GM18511 (cell line): ENCODE data around the gene PTCD1.
"Not testable (repeated sequence)": the region's sequence is repeated elsewhere in the genome, so short reads cannot be mapped to it uniquely, and the experiment has no call there.

Source experiments
- ATAC-seq: cut with Tn5 transposase; IDR thresholded peaks from one replicate; pipeline ENCODE4 v1.9.1; 2021; ENCODE audit warnings: mild to moderate bottlenecking, moderate library complexity; ENCODE audit not compliant: unreplicated experiment

Gene PTCD1

DNA sequence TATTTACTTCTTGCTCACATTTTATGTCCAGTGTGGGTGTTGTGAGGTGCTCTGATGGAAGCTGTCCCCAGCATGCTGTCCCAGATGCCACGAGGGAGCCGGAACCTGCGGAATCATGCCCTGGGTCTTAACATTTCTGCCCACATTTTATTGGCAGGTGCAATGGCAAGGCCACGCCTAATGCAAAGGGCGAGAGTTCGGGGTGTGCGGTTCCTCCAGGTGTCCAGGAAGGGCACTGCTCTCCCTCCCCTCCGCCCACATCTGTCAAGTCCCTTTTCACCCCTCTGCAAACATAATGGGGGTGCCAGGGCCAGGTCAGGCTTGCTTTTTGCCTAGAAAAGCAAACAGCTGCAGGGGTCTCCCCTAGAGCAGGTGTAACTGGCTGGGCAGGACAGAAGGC is 46.6 kb downstream of the PTCD1 start:
- ATAC-seq = no peak

DNA sequence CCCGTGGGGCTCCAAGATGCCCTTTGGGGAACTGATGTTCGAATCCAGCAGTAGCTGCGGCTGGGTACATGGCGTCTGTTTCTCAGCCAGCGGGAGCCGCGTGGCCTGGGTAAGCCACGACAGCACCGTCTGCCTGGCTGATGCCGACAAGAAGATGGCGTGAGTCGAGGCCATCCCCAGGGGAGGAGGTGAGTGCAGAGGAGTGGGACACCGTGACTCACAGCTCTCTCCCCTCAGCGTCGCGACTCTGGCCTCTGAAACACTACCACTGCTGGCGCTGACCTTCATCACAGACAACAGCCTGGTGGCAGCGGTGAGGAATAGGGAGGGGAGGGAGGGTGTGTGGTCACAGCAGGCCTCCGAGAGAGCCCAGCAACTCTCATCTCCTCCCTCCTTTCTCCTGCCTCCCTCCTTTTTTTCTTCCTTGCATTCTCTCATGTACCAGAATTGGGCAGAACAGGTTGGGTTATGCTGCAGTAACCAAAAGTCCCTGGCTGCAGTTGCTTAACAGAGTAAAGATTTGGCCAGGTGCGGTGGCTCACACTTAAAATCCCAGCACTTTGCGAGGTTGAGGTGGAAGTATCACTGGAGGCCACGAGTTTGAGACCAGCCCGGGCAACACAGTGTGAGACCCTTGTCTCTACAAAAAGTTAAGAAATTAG is 47.5 kb downstream of the PTCD1 start:
- ATAC-seq = no peak

DNA sequence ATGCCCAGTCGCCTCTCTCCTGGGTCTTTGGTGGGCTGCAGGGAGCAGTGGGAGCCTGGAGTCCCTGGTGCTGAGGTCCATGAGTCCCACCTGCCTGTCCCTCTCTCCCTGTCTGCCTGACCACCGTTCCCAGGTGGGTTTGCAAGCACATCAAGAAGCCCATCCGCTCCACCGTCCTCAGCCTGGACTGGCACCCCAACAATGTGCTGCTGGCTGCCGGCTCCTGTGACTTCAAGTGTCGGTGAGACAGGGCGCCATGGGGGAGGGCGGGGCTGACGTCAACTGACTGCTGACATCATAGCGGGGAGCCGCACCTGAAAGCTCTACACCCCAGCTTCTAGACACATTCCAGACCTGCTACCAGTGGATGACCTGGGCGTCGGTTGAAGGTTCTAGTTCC is 48.8 kb downstream of the PTCD1 start:
- ATAC-seq = no peak

DNA sequence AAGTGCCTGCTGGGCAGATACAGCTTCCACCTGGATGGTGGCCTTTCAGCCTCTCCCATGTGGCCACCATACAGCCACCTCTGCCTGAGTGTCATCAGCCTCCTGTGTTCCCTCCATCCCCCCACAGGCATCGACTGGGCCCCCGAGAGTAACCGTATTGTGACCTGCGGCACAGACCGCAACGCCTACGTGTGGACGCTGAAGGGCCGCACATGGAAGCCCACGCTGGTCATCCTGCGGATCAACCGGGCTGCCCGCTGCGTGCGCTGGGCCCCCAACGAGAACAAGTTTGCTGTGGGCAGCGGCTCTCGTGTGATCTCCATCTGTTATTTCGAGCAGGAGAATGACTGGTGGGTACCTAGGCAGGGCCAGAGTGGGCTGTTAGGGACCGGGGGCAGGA is 50.7 kb downstream of the PTCD1 start:
- ATAC-seq = no peak

DNA sequence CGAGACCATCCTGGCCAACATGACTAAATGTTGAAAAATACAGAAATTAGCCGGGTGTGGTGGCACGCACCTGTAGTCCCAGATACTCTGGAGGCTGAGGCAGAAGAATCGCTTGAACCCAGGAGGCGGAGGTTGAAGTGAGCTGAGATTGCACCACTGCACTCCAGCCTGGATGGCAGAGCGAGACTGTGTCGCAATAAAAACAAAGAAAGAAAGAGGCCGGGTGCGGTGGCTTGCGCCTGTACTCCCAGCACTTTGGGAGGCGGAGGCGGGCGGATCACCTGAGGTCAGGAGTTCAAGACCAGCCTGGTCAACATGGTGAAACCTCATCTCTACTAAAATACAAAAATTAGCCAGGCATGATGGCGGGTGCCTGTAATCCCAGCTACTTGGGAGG is 51.4 kb downstream of the PTCD1 start:
- not testable (repeated sequence) for ATAC-seq

DNA sequence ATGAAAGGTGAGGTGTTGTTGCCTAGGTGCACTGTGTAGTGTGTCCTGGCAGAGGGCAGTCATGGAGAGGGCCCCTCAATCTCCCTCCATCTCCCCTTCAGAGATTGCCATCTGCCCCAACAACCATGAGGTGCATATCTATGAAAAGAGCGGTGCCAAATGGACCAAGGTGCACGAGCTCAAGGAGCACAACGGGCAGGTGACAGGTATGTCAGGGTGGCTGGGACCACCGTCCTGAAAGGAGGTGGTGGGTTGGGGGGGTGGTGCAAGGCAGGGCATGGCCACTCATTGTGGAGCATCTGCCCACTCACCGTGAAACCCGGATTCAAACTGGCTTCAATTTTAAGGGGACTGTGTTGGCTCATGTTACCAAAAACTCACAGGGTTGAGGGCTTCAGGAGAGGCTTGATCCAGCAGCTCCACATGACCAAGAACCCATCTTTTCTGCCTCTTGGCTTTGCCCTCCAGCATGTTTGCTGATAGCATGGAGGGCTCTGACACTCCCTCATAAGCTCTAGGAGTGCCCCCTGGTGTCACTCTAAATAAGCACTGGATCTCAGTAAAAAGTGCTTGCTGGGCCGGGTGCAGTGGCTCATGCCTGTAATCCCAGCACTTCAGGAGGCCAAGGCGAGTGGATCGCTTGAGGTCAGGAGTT is 51.9 kb downstream of the PTCD1 start:
- ATAC-seq = no peak

DNA sequence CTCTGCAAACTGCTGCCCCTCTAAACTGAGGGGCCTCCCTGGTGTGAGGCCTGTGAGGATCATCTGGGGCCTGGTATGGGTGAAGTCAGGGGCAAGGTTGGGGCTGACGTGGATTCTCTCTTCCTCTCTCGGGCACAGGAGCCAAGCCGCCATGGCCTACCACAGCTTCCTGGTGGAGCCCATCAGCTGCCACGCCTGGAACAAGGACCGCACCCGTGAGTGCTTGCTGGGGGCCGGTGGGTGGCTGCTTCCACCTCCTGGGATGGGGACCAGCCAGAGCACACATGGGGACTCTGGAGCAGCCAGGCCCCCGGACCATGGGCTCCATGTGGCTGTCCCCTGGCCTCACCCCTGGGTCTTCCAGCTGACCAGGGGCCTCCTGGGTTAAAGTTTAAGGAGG is 53.0 kb downstream of the PTCD1 start:
- ATAC-seq = no peak

DNA sequence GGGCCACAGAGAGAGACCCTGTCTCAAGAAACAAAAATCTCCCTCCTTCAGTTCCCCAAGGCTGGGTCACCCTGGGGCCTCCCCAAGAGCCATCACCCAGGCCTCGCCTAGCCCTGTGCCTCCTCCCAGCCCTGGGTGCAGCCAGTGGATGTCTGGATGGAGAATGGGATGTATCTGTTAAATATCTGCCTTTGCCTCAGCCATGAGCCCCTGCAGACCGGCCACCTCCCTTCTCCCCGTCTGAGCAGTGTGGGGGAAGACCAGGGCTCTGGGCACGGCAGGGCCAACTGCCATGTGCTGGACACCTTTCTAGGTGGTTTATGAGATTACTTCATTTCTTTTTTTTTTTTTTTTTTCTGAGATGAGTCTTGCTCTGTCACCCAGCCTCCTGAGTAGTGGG is 54.1 kb downstream of the PTCD1 start:
- ATAC-seq = no peak

DNA sequence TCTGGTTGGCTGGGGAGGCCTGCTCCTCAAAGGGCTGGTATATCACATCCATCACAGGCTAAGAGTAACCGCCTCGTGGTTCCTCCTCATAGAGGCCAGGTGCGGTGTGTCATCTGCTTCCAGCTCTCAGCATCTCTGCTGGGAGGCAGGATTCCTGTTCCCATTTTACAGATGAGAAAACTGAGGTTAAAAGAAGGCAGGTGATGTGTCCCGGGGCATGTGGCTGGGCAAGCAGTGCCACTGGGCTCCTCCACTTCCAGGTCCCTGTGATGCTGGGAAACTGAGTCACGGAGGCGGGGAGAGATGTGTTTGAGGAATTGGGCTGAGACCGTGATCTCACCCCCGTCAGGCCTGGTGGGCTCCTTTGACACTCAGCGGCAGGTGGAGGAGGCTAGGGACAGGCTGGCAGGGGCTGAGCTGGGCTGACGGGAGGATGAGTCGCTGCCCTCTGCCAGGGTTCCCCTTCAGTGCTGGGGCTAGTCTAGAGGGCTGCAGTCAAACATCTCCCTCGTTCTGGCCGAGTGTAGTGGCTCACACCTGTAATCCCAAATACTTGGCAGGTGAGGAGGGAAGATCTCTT is 54.7 kb downstream of the PTCD1 start:
- ATAC-seq = no peak

DNA sequence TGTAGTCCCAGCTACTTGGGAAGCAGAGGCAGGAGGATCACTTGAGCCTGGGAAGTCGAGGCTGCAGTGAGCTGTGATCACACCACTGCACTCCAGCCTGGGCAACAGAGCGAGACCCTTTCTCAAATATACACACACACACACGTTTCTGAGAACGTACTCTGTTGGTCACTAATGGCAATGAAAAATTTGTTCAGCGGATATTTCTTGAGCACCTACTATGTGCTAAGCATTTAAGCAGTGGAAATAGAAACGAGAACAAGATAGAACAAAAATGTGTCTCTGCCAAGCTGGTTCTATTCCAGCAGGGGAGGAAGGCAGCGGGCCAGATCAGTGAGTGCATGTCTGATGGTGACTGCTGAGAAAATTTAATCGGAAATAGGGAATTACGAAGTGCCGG is 55.4 kb downstream of the PTCD1 start:
- ATAC-seq = no peak

DNA sequence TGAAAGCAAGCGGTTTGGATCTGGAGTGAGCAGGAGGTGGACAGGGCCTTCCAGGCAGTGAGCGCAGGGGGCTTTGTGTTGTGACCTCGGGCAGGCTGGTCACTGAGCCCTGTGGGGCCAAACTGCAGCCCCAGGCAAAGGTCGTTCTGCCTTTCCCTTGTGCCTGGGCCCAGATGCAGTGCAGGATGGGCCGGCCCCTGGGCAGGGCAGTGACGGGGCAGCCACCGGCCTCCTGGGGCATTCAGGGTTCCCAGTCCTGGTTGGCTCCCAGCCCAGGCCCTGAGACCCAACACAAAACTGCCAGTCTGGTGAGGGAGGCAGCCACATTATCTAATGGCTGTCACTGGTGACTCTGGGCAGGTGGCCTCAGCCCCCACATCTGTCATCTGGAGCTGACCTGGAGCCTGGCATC is 56.9 kb downstream of the PTCD1 start:
- ATAC-seq = no peak

DNA sequence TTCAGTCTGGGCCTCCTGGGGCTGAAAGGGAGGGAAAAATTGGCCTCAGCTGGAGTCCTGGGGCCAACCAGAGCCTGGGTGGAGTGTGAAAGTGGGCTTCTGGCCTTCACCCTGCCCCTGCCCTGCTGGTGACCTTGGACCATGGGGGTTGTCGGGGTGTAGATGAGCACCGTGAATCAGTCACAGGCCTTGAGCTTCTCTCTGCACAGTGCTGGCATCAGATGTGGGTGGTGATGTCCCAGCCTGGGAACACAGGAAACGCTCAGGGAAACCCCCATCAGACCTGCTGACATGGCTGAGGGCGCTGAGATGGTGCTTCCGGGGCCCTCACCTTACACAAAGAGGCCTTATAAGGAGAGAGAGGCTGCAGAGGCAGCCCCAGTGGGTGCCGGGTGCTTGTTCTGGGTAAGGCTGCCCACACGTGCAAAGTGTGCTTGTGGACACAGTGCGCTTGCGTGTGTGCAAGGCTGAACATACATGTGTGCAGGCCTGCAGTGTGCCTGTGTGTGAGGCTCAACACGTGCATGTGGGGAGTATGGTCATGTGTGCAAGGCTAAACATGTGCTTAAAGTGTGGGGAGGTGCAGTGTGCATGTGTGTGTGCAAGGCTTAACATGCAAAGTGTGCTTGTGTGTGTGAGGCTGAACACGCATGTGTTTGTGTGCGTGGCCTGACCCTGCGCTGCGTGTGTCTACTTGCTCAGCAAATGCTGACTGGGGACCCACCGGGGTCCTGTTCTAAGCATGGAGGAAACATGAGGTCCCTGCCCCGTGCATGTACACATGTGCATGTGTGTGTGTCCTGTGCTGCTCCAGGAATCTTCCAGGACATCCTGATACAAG is 57.6 kb downstream of the PTCD1 start:
- ATAC-seq = peak; percentile 87

DNA sequence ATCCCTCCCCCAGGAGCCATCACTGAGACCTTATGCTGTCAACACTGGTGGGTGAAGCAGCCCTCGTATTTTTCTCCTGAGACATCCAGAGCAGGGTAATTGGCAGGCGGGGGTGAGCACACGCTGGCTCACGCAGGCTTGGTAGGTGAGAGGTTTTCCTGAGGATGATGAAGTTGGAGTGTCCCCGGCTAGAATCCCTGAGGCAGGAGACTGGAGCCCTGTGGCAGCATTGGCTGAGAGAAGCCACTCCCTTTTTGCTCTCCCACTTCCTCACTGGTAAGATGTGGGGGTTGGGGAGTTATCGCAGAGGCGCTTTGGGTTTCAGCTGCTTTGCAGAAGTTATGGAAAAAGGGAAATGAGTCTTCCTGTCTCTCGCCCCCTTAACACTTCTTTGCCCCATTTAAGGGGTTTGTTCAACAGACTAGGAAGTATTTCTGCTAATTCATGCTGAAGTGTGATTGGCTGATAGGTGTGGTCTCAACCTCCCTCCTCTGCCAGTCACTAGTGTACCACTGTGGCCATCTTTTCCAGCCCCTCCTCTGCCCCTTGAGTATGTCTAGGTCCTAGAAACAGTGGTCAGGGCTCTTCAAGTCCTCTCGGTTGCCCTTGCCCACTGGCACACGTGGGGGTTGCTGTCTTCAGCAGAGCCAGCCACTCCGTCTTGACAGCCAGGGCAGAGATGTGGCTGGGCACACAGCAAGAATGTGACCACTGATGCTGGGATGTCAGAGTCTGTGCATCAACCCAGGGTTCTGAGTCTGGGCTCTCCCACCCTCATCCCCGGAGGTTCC is 58.4 kb downstream of the PTCD1 start:
- peak; percentile 49 for ATAC-seq

DNA sequence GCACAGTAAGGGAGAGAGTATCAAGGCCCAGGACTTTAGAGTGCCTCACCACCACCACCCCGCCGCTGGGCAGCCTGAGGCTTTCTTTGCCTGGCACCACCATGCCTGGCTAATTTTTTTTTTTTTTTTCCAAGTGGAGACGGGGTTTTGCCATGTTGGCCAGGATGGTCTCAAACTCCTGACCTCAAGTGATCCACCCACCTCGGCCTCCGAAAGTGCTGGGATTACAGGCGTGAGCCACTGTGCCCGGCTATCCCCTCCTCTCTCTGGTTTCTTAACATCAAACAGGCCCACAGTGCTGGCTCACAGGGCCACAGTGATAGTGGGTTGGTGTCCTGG is 58.9 kb downstream of the PTCD1 start:
- not testable (repeated sequence) for ATAC-seq

DNA sequence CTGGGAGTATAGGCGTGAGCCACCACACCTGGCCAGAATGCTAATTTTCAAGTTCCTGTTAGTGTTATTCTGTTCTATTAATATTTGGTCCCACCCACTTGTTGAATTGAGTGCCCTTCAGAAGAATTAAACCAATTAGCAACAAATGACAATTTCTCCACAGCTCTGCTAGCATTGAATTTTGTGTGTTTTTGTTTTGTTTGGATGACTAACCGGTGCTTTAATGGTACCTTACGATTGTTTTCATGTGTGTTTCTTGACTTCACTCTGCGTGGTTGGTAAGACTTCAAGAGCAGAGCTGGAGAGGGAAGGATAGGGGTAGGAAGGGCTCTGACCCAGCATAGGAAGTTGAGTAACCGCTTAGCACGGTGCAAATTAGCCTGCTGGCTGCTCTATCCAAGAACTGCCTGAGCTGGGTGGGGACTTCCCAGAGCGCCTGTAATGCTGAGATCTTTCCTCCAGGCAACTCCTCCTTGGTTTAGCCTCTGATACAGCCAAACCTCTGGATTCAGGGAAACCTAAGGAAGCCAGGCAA is 59.5 kb downstream of the PTCD1 start:
- no peak for ATAC-seq

DNA sequence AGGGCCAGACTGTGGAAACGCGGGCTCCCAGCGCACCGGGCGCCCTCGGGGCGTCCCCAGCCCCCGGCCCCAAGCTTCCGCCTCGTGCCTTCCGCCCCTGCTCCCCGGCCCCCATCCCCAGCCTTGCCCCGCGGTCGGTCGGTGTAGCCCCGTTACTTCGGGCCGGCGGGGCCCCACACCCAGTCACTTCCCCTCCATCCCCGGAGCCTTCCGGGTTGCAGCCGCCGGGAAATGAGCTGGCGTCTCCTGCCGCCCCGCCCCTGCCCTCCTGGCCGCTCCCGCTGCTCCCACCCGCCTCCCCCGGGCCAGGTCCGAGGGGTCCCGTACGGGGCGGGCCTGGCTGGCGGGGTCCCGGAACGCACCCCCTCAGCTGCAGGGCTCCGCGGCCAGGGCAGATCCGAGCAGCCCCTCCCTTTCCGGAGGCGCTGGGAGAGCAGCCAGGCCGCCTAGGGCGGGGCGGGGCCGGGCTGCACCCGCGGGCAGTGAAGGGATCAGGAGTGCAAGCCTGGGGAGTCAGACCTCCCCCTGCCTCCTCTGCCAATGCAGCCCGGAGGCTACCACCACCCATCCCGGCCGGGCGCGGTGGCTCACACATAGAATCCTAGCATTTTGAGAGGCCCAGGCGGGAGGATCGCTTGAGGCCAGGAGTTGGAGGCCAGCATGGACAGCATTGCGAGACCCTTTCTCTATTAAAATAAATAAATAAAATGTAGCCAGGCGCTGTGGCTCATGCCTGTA is 63.4 kb downstream of the PTCD1 start:
- ATAC-seq = peak; percentile 49

DNA sequence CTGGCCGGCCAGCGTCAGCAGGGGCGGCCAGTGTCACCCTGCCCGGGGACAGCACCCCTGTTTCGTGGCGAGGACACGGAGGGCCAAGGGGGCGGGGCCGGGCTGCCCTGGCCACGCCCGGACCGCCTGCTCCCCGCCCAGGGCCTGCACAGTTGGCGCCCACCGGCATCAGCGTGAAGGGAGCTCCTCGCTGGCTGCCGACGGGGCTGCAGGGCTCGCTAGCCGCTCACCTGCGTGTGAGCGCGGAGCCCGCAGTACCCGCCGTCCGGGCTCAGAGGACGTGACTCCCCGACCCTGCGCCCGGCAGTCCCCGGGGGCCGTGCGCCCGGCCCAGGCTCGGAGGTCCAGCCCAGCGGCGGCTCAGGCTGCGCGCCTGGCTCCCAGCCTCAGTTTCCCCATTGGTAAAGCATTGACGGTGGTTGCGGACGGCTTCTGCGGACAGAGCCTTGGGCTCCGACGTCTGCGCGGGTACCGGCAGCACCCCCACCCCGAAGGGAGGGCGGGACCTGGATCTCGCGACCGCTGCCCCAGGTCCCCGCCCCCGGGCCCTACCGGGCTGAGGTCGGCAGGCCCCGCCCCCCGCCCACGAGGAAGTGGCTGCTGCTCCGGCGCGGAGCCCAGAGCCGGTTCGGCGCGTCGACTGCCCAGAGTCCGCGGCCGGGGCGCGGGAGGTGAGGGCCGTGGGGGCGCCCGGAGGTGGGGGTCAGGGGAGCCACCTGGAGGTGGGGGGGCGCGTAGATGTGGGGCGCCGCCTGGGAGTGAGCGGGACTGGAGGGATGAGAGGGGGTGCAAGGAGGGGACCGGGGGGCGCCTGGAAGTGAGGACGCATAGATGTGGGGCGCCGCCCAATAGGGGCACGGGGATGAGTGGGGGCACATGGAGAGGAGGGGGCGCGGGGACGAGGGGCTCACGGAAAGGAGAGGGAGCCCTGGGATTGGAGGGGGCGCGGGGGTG is 64.2 kb downstream of the PTCD1 start, which contains the start of gene ARPC1B:
Gene ARPC1B (plus strand): TSS at position 620 of the 954 bp plus-strand sequence. CDS start 10,985 bp downstream, outside the sequence.
- ATAC-seq = peak; percentile 67
